Natural killer cell (primary cell): ENCODE measurements around the gene JPT2. TPM values are rescaled to one million over a fixed set of nuclear protein-coding genes. Genes with fewer than 3 reads are reported as not detected.

ENCODE experiments used
- ATAC-seq, 3 donors: fragments of 150-1000 bp in 2 of 3; fragments of 200-7000 bp in 1 of 3; cut with Tn5 transposase; 1 replicate in 1 of 3; 2 replicates in 2 of 3; pipeline ENCODE4 v1.10.0; 2021; ENCODE audit warnings: mild to moderate bottlenecking in 2 of 3, moderate library complexity in 2 of 3
- DNase-seq, 2 donors: peaks; one replicate each; pipeline versions ENCODE4 v3.0.0 to v3.0.0-alpha.2; 2013 to 2021; ENCODE audit warnings: mixed read lengths in 1 of 2
- H3K27ac ChIP-seq: one replicate; pipeline ENCODE4 v1.5.1; 2013; ENCODE audit warnings: mild to moderate bottlenecking, low read length
- H3K27me3 ChIP-seq: one replicate; pipeline ENCODE4 v1.6.1; 2013; ENCODE audit warnings: low read length; ENCODE audit not compliant: control insufficient read depth, insufficient read depth
- H3K36me3 ChIP-seq: one replicate; pipeline ENCODE4 v1.6.1; 2013; ENCODE audit warnings: low read length; ENCODE audit not compliant: control insufficient read depth, insufficient read depth
- H3K4me1 ChIP-seq: one replicate; pipeline ENCODE4 v1.6.1; 2013; ENCODE audit warnings: low read length; ENCODE audit not compliant: control insufficient read depth, insufficient read depth
- H3K4me3 ChIP-seq: one replicate; pipeline ENCODE4 v1.5.1; 2013; ENCODE audit warnings: low read length
- H3K9me3 ChIP-seq: one replicate; pipeline ENCODE4 v1.6.1; 2013; ENCODE audit warnings: low read length; ENCODE audit not compliant: control insufficient read depth, insufficient read depth
- H3K27ac Mint-ChIP-seq, 2 donors: one replicate each; pipeline ENCODE4 v1.8.0; 2022; ENCODE audit warnings: mild to moderate bottlenecking in 2 of 2, mixed read lengths in 2 of 2, moderate library complexity in 1 of 2
- H3K27me3 Mint-ChIP-seq, 2 donors: one replicate each; pipeline ENCODE4 v1.8.0; 2022; ENCODE audit warnings: low read depth in 2 of 2, mixed read lengths in 2 of 2
- H3K36me3 Mint-ChIP-seq: one replicate; pipeline ENCODE4 v1.8.0; 2022; ENCODE audit warnings: mixed read lengths
- H3K4me1 Mint-ChIP-seq, 2 donors: one replicate each; pipeline ENCODE4 v1.8.0; 2022; ENCODE audit warnings: mixed read lengths in 2 of 2
- H3K4me3 Mint-ChIP-seq: one replicate; pipeline ENCODE4 v1.8.0; 2022; ENCODE audit warnings: mild to moderate bottlenecking, moderate library complexity, mixed read lengths
- H3K9me3 Mint-ChIP-seq, 2 donors: one replicate each; pipeline ENCODE4 v1.8.0; 2022; ENCODE audit warnings: mixed read lengths in 2 of 2
- WGBS: methylation state at CpG from one replicate; pipeline ENCODE4 v1.1.7; 2013; ENCODE audit warnings: missing lambda C conversion rate; ENCODE audit not compliant: insufficient coverage; 5-methylcytosine and 5-hydroxymethylcytosine counted together
- intact Hi-C: fragments of 100-400 bp; cut with micrococcal nuclease; formaldehyde crosslinking; loops from one replicate; pipeline ENCODE4 v1.14.2; 2022
- total RNA-seq, 4 donors: library from RNA; stranded (reverse); fragments of 120-200 nt in 1 of 4; gene quantifications; one replicate each; pipeline versions ENCODE4 v1.2.3 to v1.2.4, GENCODE V29; 2013 to 2022
- TF ChIP-seq, protein P1 (sequence below): fragments of 200-600 bp; IDR thresholded peaks from one replicate; pipeline ENCODE4 v1.8.0; 2022; ENCODE audit warnings: antibody characterized with exemption

Gene JPT2
- total RNA-seq, 3 donors from 2014 or later (not counting 1 experiment from before 2014, with no cell fraction given), result 12.2 to 28.4 (median 14.2) TPM

DNA sequence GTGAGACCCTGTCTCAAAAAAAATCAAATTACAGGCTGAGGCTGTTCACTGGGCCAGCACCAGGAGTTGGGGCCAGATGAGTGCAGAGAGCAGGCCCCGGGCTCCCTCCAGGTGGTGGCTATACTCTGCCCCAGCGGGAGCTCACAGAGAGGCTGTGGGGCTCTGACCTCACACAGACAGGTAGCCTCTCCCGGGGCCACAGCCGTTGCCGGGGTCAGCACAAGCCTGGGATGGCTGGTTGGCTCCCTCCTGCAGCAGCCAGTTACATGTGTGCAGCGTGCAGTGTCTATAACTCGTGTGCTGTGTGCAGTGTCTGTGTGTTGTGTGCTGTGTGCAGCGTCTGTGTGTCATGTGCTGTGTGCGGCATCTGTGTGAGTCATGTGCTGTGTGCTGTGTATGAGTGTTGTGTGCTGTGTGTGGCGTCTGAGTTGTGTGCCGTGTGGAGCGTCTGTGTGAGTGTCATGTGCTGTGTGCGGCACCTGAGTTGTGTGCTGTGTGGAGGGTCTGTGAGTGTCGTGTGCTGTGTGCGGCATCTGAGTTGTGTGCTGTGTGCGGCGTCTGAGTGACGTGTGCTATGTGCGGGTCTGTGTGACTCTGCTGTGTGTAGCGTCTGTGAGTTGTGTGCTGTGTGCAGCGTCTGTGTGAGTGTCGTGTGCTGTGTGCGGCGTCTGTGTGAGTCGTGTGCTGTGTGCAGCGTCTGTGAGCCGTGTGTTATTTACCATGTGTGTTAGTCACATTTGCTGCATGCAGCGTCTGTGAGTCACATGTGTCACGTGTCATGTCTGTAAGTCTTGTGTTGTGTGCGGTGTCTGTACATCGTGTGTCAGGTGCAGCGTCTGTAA lies 48.8 kb downstream of the JPT2 start:
- no peak for ATAC-seq
- Mint-ChIP-seq H3K9me3 (no peaks in the 10 kb centered on the region), H3K36me3 (no peaks in the 10 kb centered on the region), H3K27me3 (no peaks in the 10 kb centered on the region), H3K4me3 (no peak overlapping the region), H3K4me1 (peaks cover 19 to 20% of the 10 kb centered on the region in 2 donors), H3K27ac (peak overlapping the region in 1 of 2 donors; percentile 67)
- H3K27me3 ChIP-seq, result no peaks in the 10 kb centered on the region
- WGBS, result 97% methylated on average over 32 of the region's 32 CpGs
- peaks cover 25% of the 10 kb centered on the region for H3K4me1 ChIP-seq
- H3K9me3 ChIP-seq, result no peaks in the 10 kb centered on the region
- H3K4me3 ChIP-seq, result no peak overlapping the region
- DNase-seq, result no peak
- no peak overlapping the region for H3K27ac ChIP-seq
- intact Hi-C loops, result no loop called here
- TF ChIP-seq, protein P1, sequence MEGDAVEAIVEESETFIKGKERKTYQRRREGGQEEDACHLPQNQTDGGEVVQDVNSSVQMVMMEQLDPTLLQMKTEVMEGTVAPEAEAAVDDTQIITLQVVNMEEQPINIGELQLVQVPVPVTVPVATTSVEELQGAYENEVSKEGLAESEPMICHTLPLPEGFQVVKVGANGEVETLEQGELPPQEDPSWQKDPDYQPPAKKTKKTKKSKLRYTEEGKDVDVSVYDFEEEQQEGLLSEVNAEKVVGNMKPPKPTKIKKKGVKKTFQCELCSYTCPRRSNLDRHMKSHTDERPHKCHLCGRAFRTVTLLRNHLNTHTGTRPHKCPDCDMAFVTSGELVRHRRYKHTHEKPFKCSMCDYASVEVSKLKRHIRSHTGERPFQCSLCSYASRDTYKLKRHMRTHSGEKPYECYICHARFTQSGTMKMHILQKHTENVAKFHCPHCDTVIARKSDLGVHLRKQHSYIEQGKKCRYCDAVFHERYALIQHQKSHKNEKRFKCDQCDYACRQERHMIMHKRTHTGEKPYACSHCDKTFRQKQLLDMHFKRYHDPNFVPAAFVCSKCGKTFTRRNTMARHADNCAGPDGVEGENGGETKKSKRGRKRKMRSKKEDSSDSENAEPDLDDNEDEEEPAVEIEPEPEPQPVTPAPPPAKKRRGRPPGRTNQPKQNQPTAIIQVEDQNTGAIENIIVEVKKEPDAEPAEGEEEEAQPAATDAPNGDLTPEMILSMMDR, result no peak
- H3K36me3 ChIP-seq, result peaks cover 50% of the 10 kb centered on the region

GRCh38 chr16:1727651-1728624 lies 49.9 kb downstream of the JPT2 start:
- ATAC-seq, result no peak
- TF ChIP-seq, protein P1, result no peak
- intact Hi-C loops, result no loop called here
- H3K36me3 Mint-ChIP-seq, result no peaks in the 10 kb centered on the region
- H3K27me3 Mint-ChIP-seq, result no peaks in the 10 kb centered on the region
- H3K36me3 ChIP-seq, result peaks cover 54% of the 10 kb centered on the region
- H3K4me3 ChIP-seq, result no peak overlapping the region
- H3K27ac Mint-ChIP-seq, result no peak overlapping the region
- H3K27me3 ChIP-seq, result no peaks in the 10 kb centered on the region
- DNase-seq, result no peak
- H3K9me3 Mint-ChIP-seq, result no peaks in the 10 kb centered on the region
- no peaks in the 10 kb centered on the region for H3K9me3 ChIP-seq
- no peak overlapping the region for H3K27ac ChIP-seq
- peaks cover 14 to 15% of the 10 kb centered on the region in 2 donors for H3K4me1 Mint-ChIP-seq
- peaks cover 14% of the 10 kb centered on the region for H3K4me1 ChIP-seq
- no peak overlapping the region for H3K4me3 Mint-ChIP-seq
- WGBS, result 94% methylated on average over 37 of the region's 37 CpGs

- no peaks in the 10 kb centered on the region for H3K27me3 ChIP-seq
- H3K36me3 ChIP-seq, result peaks cover 65% of the 10 kb centered on the region
- H3K27ac Mint-ChIP-seq, result no peak overlapping the region
- peaks cover 6 to 8% of the 10 kb centered on the region in 2 donors for H3K4me1 Mint-ChIP-seq
- no peak overlapping the region for H3K4me3 Mint-ChIP-seq
- no peaks in the 10 kb centered on the region for H3K27me3 Mint-ChIP-seq
- ATAC-seq (no peak), DNase-seq (no peak)
- no peaks in the 10 kb centered on the region for H3K9me3 ChIP-seq
- 99% methylated on average over 18 of the region's 18 CpGs for WGBS
- H3K4me1 ChIP-seq, result peaks cover 3% of the 10 kb centered on the region
- H3K36me3 Mint-ChIP-seq, result no peaks in the 10 kb centered on the region
- H3K4me3 ChIP-seq, result no peak overlapping the region
- no peak overlapping the region for H3K27ac ChIP-seq
- TF ChIP-seq, protein P1, result no peak
- intact Hi-C loops, result no loop called here
- no peaks in the 10 kb centered on the region for H3K9me3 Mint-ChIP-seq
Measured at GRCh38 chr16:1729026-1729425, 50.9 kb downstream of the JPT2 start.
